Neuron (in vitro differentiated cells): ENCODE measurements around the gene ADRA2B.

Experiments used
- H2AFZ ChIP-seq: one replicate; pipeline ENCODE4 v1.6.1; 2013; ENCODE audit warnings: low read depth, mild to moderate bottlenecking, inconsistent platforms, low read length, moderate library complexity
- H3K27me3 ChIP-seq: one replicate; pipeline ENCODE4 v1.6.1; 2013; ENCODE audit warnings: low read length; ENCODE audit not compliant: insufficient read depth
- H3K36me3 ChIP-seq: one replicate; pipeline ENCODE4 v1.6.1; 2013; ENCODE audit warnings: low read length; ENCODE audit not compliant: insufficient read depth
- H3K4me1 ChIP-seq: one replicate; pipeline ENCODE4 v1.6.1; 2013; ENCODE audit warnings: low read length; ENCODE audit not compliant: insufficient read depth
- H3K4me3 ChIP-seq: 2 replicates; pipeline ENCODE4 v1.5.1; 2013; ENCODE audit warnings: mild to moderate bottlenecking, low read length, moderate library complexity
- H3K9me3 ChIP-seq: one replicate; pipeline ENCODE4 v1.6.1; 2013; ENCODE audit warnings: low read length

Gene ADRA2B

GRCh38 chr2:96123290-96123689, 6.9 kb upstream of the ADRA2B start:
- no peaks in the 10 kb centered on the region for H3K36me3 ChIP-seq
- no peak overlapping the region for H3K4me3 ChIP-seq
- no peaks in the 10 kb centered on the region for H3K9me3 ChIP-seq
- H3K27me3 ChIP-seq = peaks cover 57% of the 10 kb centered on the region
- no peaks in the 10 kb centered on the region for H3K4me1 ChIP-seq
- no peak overlapping the region for H2AFZ ChIP-seq

- no peaks in the 10 kb centered on the region for H3K4me1 ChIP-seq
- peaks cover 66% of the 10 kb centered on the region for H3K27me3 ChIP-seq
- H2AFZ ChIP-seq = no peak overlapping the region
- no peaks in the 10 kb centered on the region for H3K36me3 ChIP-seq
- no peak overlapping the region for H3K4me3 ChIP-seq
- H3K9me3 ChIP-seq = no peaks in the 10 kb centered on the region
These were observed 6.0 kb upstream of the ADRA2B start for GRCh38 chr2:96122391-96122790.

GRCh38 chr2:96121414-96121813, 5.0 kb upstream of the ADRA2B start:
- H3K9me3 ChIP-seq = no peaks in the 10 kb centered on the region
- H3K4me1 ChIP-seq = no peaks in the 10 kb centered on the region
- H3K27me3 ChIP-seq = peaks cover 69% of the 10 kb centered on the region
- H3K36me3 ChIP-seq = no peaks in the 10 kb centered on the region
- H2AFZ ChIP-seq = no peak overlapping the region
- H3K4me3 ChIP-seq = no peak overlapping the region

- H2AFZ ChIP-seq = no peak overlapping the region
- peaks cover 74% of the 10 kb centered on the region for H3K27me3 ChIP-seq
- H3K36me3 ChIP-seq = no peaks in the 10 kb centered on the region
- no peaks in the 10 kb centered on the region for H3K4me1 ChIP-seq
- no peak overlapping the region for H3K4me3 ChIP-seq
- peaks cover 1% of the 10 kb centered on the region for H3K9me3 ChIP-seq
These were observed 4.6 kb upstream of the ADRA2B start for GRCh38 chr2:96120991-96121390.

- Histone ChIP-seq H3K36me3 (no peaks in the 10 kb centered on the region), H3K27me3 (peaks cover 81% of the 10 kb centered on the region), H3K4me3 (no peak overlapping the region), H3K4me1 (no peaks in the 10 kb centered on the region), H3K9me3 (peaks cover 9% of the 10 kb centered on the region), H2AFZ (no peak overlapping the region)
These were observed 3.8 kb upstream of the ADRA2B start for GRCh38 chr2:96120091-96120720.

- Histone ChIP-seq H3K36me3 (no peaks in the 10 kb centered on the region), H3K4me3 (no peak overlapping the region), H3K4me1 (no peaks in the 10 kb centered on the region), H3K9me3 (peaks cover 15% of the 10 kb centered on the region), H2AFZ (no peak overlapping the region), H3K27me3 (peaks cover 90% of the 10 kb centered on the region)
These were observed 3.0 kb upstream of the ADRA2B start for GRCh38 chr2:96119389-96119751.

- H3K36me3 ChIP-seq = no peaks in the 10 kb centered on the region
- no peak overlapping the region for H2AFZ ChIP-seq
- no peak overlapping the region for H3K4me3 ChIP-seq
- H3K4me1 ChIP-seq = no peaks in the 10 kb centered on the region
- peaks cover 91% of the 10 kb centered on the region for H3K27me3 ChIP-seq
- peaks cover 15% of the 10 kb centered on the region for H3K9me3 ChIP-seq
These were observed 2.5 kb upstream of the ADRA2B start for GRCh38 chr2:96118698-96119388.

GRCh38 chr2:96117701-96118588, 1.6 kb upstream of the ADRA2B start:
- Histone ChIP-seq H3K27me3 (peaks cover 93% of the 10 kb centered on the region), H2AFZ (no peak overlapping the region), H3K9me3 (peaks cover 15% of the 10 kb centered on the region), H3K4me1 (no peaks in the 10 kb centered on the region), H3K36me3 (no peaks in the 10 kb centered on the region), H3K4me3 (no peak overlapping the region)

- Histone ChIP-seq H3K4me3 (peak overlapping the region; percentile 14), H3K27me3 (peaks cover 88% of the 10 kb centered on the region), H2AFZ (peak overlapping the region; percentile 68), H3K9me3 (peaks cover 15% of the 10 kb centered on the region), H3K36me3 (no peaks in the 10 kb centered on the region), H3K4me1 (no peaks in the 10 kb centered on the region)
These were observed 635 bp upstream of the ADRA2B start for GRCh38 chr2:96116879-96117533.

- H2AFZ ChIP-seq = peak overlapping the region; percentile 68
- H3K4me1 ChIP-seq = no peaks in the 10 kb centered on the region
- no peak overlapping the region for H3K4me3 ChIP-seq
- peaks cover 78% of the 10 kb centered on the region for H3K27me3 ChIP-seq
- no peaks in the 10 kb centered on the region for H3K36me3 ChIP-seq
- peaks cover 15% of the 10 kb centered on the region for H3K9me3 ChIP-seq
These were observed 544 bp downstream of the ADRA2B start for GRCh38 chr2:96115631-96116423.

- Histone ChIP-seq H3K4me1 (no peaks in the 10 kb centered on the region), H3K4me3 (no peak overlapping the region), H3K36me3 (no peaks in the 10 kb centered on the region), H2AFZ (no peak overlapping the region), H3K27me3 (peaks cover 70% of the 10 kb centered on the region), H3K9me3 (peaks cover 15% of the 10 kb centered on the region)
These were observed 1.3 kb downstream of the ADRA2B start for GRCh38 chr2:96114903-96115581.

GRCh38 chr2:96114546-96114902, 1.8 kb downstream of the ADRA2B start:
- peaks cover 65% of the 10 kb centered on the region for H3K27me3 ChIP-seq
- H2AFZ ChIP-seq = no peak overlapping the region
- peaks cover 15% of the 10 kb centered on the region for H3K9me3 ChIP-seq

More at GRCh38 chr2:96114546-96114902, 1.8 kb downstream of the ADRA2B start:
- Histone ChIP-seq H3K36me3 (no peaks in the 10 kb centered on the region), H3K4me3 (no peak overlapping the region), H3K4me1 (no peaks in the 10 kb centered on the region)
